Measurements from ENCODE around the gene RNF32.
"Not testable (repeated sequence)": the region's sequence is repeated elsewhere in the genome, so short reads cannot be mapped to it uniquely, and the experiment has no call there.

RNF32 gene

DNA sequence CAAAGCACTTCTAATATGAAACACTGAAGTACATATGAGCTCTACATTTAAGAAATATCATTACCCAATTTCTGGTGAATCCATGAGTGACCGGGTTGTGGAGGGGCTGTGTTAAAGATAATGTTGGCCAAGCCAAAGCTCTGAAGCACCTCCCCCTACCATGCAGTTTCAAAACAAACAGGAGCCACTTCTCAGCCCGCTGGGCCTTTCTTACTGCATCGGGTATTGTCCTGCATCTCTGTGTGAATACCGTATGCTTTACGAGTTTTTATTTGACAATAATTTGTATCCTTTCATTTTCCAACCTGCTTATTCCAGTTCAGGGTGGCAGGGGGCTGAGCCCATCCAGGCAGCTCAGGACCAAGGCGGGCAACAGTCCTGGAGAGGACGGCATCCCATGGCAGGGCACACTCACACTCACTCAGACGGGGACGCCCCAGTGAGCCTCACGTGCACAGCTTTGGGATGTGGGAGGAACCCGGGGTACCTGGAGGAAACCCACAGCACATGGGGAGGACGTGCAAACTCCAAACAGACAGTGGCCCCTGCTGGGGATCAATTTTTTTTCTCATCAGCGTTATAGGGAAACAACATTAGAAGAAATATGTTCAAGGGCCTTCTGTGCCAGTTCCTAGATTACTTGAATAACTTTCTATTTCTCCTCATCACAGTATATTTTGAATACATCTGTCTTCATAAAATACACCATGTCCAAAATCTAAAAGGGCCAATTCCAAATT lies 1.9 kb downstream of the RNF32 start:
- no peak for DNase-seq (ENCODE audit: low read depth in 2 of 2)

DNA sequence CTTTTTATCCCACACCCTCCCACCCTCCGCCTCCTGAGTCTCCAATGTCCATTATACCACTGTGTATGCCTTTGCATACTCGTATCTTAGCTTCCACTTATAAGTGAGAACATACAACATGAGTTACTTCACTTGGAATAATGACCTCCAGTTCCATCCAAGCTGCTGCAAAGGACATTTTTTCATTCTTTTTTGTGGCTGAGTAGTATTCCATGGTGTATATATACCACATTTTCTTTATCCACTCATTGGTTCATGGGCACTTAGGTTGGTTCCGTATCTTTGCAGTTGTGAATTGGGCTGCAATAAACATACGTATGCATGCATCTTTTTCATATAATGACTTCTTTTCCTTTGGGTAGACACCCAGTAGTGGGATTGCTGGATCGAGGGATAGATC lies 6.8 kb downstream of the RNF32 start:
- DNase-seq (ENCODE audit: low read depth in 2 of 2): not testable (repeated sequence)

DNA sequence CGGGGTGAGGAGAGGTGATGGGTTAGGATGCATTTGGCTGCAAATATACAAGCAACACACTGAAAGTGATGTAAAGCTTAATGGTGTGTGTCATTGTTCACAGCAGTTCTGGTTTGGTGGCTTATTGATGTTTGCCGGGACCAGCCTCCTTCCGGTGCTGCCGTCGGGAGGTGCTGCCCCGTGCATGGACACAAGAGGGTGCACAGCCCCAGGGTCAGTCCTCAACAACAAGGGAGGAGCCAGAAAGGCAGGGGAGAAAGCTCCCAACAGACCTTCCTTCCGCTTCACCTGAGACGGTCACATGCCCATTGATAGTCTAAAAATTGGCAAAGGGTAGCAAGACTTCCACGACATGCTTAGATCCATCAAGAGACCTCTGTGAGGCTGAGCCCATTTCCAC lies 9.5 kb downstream of the RNF32 start:
- no peak for DNase-seq (ENCODE audit: low read depth in 2 of 2)

DNA sequence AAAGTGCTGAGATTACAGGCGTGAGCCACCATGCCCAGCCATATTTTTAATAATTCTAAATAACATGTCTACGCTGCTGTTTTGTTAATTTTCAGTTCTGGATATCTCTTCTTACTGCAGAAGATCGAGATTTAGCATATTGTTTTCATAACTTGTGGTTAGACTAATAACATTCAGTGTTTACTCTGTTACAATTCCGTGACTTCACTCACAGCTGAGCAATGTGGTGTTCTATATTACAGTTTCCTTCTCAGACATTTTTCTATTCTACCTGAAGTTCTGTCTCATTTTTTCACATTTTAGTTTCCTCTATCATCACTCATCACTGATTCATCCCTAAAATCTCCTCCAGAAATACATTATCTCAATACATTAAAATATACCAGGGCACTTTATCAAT lies 10.9 kb downstream of the RNF32 start:
- no peak for DNase-seq (ENCODE audit: low read depth in 2 of 2)

DNA sequence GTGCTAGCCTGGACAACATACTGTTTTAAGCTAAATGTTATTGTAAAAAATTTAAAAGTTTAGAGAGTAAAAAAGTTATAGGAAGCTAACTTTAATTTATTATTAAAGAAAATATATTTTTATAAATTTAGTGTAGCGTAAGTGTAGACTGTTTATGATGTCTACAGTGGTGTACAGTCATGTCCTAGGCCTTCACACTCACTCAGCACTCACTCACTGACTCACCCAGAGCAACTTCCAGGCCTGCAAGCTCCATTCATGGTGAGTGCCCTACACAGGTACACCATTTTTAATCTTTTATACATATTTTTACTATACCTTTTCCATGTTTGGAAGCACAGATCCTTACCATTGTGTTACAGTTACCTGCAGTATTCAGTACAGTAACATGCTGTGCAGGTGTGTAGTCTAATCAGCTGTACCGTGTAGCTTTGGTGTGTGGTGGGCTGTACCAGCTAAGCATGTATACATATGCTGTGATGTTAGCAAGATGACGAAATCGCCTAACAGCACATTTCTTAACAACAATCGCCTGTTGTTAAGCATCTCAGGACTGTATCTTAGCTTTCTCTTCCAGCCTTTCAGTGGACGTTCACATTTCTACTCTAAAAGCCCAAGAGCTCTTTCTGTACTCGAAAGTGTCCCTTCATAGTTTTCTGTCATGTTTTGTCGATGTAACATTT lies 12.5 kb downstream of the RNF32 start:
- no peak for DNase-seq (ENCODE audit: low read depth in 2 of 2)

DNA sequence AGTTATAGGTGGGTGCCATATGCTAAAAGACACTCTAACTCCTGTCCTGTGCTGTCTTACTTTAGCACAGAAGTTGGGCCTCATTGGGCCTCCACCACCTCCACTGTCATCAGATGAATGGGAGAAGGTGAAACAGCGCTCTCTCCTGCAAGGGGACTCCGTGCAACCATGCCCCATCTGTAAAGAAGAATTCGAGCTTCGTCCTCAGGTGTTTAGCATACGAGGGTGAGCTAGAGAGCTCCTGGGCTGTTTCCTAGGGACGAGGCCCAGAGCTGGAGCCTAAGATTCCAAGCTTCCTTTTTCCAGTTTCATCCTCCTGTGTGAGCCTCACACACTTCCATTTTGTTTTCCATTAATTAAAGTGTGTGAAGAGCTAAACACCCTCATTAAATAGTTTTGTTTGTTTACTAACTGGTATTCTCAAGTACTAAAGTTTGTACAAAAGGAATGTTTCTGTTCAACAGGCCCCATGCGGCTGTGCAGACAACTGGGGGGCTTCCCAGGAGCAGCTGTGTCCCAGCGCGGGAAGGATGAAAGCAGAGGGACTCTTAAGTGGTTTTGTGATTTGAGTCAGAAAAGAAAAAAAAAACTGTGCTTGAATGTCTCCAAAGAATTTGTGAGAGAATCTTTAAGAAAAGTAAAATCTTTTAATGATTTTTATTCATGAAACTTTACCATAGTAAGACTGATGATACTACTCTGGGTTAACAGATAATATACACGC lies 14.1 kb downstream of the RNF32 start:
- no peak for DNase-seq (ENCODE audit: low read depth in 2 of 2)

DNA sequence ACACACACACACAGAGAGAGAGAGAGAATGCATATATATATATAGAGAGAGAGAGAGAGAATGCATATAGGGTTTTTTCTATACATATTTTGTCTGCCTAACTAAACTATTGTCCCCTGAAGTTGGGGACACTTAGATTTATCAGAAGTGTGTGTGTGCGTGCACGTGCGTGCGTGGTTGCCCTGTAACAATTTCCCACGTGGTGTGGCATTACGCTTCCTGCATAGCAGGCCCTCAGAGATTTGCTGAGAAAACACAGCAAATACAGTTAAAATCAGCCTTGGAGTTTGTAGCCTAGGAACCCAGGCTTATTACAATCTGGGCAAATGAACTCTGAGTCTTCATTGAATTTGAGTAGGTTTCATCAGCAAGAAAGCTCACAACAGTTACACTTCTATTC lies 14.7 kb downstream of the RNF32 start:
- DNase-seq (ENCODE audit: low read depth in 2 of 2): no peak

DNA sequence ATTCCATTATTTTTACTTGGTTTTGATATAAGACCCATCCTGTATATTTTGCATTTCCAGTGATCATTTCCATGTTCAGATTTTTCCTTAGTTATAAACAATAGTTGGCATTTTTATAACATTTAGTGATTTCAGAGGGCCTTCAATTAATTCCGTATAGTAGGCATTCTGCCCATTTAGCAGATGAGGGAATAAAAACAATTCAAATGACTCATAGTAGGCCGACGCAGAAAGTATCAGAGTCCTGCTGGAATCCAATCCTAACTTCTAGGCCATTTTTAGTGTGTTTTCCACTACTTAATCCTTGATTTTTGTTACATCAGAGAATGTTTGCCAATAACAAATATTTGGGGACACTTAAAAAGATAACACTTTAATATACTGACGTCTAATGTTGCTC lies 15.4 kb downstream of the RNF32 start:
- DNase-seq (ENCODE audit: low read depth in 2 of 2): no peak

DNA sequence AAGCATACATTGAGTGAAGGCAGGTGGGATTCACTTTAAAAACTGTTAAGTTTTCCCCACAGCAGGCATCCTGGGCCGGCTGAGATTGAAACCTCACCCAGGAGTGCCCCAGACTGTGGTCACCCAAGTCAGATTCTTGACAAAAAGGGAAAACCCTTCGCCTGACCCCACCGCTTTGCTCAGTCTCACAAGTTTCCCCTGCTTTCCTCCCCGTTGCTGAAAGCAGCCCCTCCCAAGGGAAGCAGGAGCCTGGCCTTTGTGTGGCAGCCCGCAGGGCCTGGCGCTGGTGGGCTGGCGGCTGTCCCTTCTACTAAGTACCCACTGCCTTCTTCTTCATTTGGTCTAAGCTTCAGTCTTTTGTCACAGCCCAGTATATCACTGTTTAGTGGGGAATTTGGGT lies 16.0 kb downstream of the RNF32 start:
- DNase-seq (ENCODE audit: low read depth in 2 of 2): no peak

DNA sequence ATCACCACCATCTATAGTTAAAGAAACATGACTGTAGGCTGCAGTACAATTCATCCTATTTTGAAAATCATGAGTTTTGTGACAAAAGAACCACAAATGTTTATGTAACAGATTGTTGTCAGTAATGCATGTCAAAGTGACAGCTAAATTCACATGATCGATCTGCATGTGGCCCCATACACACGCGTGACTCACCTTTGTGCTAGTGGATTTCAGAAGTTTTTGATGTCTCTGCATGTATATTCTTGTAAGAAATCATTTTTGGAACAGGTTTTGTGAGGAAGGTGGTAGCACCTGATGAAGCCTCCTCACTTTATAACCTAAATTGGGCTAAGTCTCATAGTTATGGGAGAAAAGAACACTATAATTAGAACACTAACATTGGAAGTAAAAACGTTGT lies 17.1 kb downstream of the RNF32 start:
- no peak for DNase-seq (ENCODE audit: low read depth in 2 of 2)

DNA sequence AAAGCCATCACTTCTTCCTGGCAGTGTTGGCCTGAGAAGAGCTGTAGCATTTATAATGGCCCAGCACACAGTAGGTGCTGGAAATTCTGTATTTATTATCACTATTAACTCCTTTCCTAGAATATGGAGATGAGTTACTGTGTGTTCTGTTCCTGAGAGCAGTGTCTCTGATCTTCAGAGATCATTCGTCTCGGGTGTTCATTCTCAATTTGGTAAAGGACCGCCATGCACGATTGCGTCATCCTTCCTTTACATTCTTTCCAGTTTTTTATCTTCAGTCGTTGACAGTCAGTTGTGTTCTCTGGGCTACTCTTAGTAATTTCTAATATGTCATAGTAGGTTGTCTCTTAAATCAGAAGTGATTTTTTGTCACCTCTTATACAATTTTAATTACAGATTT lies 18.6 kb downstream of the RNF32 start:
- no peak for DNase-seq (ENCODE audit: low read depth in 2 of 2)

DNA sequence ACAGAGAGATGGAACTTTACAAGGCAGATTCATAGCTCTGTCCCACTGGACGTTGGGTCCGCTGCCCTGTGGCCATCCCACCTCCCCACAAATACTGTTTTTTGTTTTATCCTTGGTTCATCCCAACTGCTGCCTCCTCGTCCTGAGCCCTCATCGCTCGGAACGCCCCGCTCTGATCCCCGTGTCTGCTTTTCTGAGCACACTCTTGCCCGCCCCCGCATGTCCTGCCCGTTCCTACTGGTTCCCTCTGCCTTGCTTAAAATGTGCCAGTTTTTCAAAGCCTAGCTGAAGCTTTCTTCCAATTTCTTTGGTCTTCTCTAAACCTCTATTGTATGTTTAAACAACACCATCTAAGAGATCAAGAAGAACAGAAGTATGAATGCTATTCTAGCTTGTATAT lies 19.4 kb downstream of the RNF32 start:
- no peak for DNase-seq (ENCODE audit: low read depth in 2 of 2)

DNA sequence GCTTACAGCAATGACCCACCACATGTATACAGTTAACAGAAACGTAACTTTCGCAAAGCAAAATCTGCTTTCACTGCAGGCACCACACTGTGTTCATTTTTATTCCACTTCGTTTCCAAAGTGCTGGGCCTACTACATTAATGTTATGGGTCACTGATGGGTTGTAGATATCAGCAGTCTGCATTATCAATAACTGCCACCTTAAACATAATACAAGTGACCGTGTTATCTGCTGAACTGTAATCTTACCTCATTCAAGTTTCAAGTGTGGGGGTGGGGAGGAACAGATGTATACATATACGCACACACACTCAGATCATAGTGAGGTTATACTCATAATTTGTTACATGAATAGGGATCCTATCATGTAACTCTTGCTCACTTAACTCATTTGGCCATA lies 21.1 kb downstream of the RNF32 start:
- DNase-seq (ENCODE audit: low read depth in 2 of 2): no peak

DNA sequence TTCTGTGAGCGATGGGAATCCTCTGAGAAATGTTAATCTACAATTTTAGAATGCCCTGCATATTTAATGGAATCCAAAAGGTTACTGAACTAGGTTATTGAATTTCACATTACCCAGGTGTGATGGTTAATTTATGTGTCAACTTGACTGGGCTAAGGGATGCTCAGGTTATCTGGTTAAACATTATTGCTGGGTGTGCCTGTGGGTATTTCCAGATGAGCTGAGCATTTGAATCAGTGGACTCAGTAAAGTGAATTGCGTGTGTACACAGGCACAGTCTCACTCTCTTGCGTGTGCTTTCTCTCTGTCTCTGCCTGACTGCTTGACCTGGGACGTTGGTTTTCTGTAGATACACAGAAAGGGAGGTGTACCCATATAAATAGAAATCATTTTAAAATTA lies 21.7 kb downstream of the RNF32 start:
- no peak for DNase-seq (ENCODE audit: low read depth in 2 of 2)

DNA sequence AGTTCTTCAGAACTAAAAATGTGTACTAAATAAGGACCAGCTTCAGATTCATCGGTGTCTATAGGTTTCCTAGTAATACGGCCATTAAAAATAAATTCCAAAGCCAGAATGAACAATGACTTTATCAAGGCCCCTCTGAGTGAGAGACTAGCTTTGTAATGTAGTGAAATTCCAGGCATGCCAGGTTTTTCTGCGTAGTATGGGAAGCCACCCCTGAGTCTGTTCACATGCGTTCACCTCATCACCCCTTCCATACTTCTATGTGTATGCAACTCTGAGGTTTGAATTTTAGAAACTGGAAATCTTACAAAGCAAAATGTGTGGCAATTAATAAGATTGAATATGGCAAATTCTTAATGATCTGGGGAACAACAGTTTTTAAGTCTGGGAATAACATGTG lies 24.5 kb downstream of the RNF32 start:
- no peak for DNase-seq (ENCODE audit: low read depth in 2 of 2)

DNA sequence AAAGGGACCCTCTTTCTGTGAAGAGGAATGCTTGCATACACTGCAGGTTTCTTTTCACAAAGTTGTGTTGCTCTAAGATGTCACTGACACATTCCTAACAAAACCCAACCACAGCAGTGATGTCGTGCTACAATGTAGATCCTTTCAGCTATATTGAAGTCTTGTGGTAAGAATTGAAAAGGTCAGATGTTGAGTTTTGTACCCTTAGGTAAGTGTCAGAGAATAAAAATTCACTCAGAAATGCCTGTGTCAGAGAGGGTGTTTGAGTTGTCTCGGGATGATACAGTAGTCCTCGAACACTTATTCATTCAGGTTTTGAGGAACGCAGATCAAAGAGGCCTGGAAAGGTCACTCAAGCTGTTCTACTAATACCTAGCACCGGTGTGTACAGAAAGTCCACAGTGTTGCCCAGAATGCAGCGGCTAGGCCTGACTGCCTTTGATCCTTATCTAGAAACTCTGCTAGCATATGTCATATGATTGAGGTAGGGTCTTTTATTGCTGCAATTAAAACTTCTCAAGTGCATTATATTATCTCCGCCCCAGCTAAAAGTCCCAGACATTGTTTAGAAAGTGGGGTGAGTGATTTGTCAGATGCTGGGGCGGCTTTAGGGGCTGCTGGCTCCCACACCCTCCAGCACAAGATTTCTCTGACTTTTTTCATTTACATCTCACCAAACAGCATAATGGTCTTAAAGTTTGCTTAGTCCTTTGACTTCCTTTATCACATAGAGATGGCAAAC lies 26.0 kb downstream of the RNF32 start:
- DNase-seq (ENCODE audit: low read depth in 2 of 2): no peak

DNA sequence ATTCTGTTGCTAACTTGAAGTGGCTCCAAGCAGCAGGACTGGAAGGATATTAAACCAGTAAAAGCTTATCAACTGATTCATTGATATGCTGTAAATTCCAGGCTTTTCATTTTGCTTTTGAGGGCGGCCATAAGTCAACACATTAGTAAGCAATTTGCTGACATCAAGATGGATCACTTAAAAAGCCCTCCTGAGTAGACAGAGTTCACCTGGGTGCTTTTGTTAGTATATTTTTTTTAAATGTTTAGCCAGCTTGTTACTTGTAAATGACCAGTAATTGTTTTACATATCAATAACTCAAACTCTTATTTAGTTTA lies 26.5 kb downstream of the RNF32 start:
- no peak for DNase-seq (ENCODE audit: low read depth in 2 of 2)

DNA sequence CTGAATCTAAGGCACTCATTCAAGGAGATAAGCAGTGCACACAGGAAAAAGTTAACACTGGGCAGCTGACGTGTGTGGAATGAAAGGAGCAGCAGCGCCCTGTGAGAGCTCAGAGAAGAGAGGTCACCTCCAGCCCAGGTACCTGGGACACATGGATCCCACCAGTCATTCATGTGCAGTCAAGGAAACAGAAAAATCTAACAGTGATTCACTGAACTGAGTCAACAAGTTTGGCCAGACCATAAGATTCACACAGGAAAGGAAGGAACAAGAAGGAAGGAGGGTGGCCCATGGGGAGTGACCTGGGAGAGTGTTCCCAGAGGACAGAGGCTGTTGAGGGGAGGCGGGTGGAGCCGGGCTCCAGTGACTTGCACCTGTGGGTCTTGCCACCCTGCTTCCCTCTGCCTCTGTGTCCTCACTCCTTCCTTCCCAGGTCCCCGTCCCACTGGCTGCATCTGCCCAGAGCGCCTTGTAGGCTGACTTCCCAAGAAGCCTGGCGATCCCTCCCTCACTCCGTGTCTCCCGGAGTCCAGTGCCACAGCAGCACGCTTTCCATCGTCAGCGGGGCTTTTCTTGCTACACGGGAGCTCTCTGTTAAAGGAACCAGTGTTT lies 27.7 kb downstream of the RNF32 start:
- DNase-seq (ENCODE audit: low read depth in 2 of 2): no peak

DNA sequence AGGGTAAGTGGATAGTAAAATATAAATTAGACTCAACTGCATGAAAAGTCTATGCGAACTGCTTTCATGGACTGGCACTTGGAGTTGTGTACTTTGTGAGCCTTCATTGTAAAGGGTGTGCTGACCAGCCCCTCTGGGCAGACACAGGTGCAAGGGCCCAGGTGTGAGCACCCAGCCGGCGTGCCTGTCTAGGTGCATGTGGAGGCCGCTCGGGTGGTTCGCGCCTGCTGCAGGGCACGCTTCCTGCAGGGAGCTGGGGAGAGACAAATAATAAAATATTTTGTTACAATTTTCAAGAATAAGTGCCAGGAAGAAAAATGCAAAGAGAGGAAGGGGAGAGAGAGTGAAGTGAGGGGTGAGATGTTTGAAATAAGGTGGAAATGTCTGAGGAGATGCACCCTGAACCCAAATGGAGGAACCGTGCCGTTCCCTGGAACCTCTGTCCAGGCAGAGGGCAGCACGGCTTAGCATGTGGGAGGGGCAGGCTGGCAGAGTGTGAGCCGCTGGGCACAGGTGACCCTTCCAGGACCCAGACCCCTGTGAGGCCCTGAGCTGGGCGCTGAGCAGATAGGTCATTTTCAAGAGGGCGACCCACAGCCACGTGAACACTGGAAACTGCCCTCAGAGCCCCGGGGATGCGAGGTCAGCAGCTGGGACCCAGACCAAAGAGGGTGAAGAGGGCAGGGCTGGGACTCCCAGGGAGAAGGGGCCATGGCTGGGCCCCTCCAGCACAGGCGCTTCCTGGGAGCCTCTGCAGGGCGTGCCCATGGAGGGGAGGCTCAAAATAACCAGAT lies 28.7 kb downstream of the RNF32 start:
- no peak for DNase-seq (ENCODE audit: low read depth in 2 of 2)

DNA sequence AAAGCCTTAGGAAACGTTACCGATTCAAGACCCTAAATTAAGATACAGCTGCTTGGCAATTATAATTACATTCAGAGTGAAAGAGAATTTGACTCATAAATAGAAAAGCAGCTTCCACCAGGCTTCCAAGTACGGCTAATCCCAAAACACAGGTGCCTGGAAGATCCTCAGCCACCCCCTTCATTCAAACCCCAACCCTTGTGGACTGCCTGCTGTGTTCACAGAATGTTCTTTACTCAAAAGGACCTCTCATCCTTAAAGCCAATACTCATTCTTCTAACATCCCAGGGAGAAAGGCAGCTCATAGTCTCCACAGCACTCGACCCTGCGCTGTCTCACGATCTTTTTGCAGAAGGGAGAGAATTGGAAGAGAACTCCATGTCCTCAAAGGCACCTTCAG lies 32.9 kb downstream of the RNF32 start:
- DNase-seq (ENCODE audit: low read depth in 2 of 2): no peak

DNA sequence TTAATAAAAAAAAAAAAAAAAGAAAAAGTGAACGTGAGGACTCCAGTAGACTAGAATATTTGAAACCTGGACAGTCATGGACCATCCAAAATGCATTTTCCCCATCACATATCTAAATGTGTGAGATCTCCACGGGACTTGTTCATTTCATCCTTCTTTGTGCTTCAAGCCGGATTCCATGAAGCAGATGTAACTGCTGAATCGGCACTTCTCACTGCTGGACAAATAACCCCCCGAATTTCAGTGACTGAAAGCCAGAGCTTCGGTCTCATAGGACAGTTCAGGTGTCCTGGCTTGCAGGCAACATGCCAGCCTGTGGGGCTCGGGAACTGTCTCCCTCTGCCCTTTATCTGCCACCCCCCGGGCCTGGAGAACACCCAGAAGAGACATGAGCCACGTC lies 33.3 kb downstream of the RNF32 start:
- DNase-seq (ENCODE audit: low read depth in 2 of 2): no peak
